ENCODE data around the gene FOXL2NB.

DNA sequence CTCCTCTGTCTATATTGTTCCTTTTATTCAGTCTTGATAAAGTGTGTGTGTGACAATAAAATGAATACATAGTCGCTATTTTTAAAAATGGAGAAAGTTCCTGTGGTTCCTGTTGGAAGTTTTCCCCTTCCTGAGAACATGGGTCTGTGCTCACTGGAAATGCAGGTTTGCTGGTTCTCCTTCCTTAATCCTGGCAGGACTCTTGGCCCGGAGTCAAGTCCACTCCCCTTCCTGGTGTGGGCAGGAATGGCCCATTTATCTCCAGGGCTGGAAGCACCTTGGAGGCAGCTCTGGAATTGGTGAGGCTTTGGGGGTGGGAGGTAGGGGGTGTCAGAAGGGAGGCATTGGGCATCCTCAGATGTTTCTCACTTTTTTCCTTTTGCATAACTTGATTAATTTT lies 30.2 kb upstream of the FOXL2NB start:
- TF ChIP-seq, protein P1, sequence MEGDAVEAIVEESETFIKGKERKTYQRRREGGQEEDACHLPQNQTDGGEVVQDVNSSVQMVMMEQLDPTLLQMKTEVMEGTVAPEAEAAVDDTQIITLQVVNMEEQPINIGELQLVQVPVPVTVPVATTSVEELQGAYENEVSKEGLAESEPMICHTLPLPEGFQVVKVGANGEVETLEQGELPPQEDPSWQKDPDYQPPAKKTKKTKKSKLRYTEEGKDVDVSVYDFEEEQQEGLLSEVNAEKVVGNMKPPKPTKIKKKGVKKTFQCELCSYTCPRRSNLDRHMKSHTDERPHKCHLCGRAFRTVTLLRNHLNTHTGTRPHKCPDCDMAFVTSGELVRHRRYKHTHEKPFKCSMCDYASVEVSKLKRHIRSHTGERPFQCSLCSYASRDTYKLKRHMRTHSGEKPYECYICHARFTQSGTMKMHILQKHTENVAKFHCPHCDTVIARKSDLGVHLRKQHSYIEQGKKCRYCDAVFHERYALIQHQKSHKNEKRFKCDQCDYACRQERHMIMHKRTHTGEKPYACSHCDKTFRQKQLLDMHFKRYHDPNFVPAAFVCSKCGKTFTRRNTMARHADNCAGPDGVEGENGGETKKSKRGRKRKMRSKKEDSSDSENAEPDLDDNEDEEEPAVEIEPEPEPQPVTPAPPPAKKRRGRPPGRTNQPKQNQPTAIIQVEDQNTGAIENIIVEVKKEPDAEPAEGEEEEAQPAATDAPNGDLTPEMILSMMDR (IDR thresholded peaks at IDR 0.05): no peak
- TF ChIP-seq POLR2A (IDR thresholded peaks at IDR 0.05) (no peak), POLR2AphosphoS5 (IDR thresholded peaks at IDR 0.05) (peak; percentile 11)

Measured in prostate gland (tissue), 2 donors.